SIG-M5 treated with dmso at 0.1 percent for 504 hours (cell line): ENCODE results near the gene MYO1H.

Experiments
- DNase-seq: peaks from one replicate; lab custom pipeline; 2025; ENCODE audit not compliant: unreplicated experiment; lab: John Stamatoyannopoulos, UW

Gene MYO1H

DNA sequence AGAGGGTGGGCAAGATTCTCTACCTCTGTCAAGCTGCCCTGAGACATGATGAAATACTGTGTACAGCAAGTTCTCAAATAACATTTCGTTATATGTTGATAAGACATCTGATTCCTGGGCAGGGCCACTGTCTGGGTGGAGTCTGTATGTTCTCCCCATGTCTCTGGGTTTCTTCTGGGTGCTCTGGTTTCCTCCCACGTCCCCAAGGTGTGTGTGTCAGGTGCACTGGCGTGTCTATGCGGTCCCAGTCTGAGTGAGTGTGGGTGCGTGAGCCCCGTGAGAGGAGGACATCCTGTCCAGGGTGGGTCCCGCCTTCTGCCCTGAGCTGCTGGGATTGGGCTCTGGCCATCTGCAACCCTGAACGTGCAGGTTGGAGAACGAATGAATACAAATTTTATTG lies 99.8 kb downstream of the MYO1H start:
- no peak for DNase-seq

DNA sequence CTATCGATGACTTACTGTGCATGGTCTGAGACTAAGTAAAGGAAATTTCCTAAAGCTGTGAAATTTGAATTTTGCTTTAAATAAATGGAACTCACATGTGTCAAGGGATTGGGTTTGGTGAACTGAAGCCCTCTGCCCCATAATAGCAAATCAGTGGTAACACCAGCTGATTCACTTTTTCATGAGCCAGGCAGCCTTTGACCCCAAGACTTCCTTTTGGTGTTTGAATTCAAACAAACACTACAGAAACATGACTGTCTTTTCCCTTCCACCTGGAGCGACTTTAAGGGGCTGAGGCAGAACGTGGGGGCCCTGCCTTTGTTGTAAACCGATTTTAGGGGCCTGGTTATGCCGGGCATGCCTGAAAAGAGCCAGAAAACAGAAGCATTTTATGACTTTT lies 100.6 kb downstream of the MYO1H start:
- DNase-seq = no peak

DNA sequence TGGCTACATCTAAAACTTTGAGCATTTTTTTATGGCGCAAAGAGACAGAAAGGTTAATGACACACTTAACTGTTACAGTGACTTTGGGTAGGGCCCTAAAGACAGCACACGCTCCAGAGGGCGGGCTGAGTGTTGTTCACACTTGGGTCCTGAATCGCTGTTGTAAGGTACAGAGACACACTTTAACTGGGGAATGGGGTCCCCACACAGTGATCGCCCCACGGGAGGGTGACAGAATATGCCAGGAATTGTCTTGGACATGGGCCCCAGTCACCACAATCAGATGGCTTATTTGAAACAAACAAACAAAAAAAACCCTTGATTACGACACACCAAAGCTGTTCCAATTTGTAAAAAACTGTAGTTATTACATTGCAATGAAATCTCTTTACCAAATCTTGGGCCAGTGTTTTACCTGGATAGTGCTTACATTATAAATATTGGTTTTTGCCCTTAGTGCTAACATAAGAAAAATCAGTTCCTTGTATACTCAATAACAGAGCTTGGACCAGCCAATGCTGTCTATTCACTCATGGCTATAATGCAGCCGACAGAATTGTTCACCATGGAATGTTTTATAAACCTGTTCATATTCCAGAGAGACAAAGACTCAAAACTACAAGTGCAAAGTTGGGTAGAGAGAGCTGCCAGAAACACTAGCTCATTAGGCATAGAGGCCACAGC lies 101.1 kb downstream of the MYO1H start:
- no peak for DNase-seq

DNA sequence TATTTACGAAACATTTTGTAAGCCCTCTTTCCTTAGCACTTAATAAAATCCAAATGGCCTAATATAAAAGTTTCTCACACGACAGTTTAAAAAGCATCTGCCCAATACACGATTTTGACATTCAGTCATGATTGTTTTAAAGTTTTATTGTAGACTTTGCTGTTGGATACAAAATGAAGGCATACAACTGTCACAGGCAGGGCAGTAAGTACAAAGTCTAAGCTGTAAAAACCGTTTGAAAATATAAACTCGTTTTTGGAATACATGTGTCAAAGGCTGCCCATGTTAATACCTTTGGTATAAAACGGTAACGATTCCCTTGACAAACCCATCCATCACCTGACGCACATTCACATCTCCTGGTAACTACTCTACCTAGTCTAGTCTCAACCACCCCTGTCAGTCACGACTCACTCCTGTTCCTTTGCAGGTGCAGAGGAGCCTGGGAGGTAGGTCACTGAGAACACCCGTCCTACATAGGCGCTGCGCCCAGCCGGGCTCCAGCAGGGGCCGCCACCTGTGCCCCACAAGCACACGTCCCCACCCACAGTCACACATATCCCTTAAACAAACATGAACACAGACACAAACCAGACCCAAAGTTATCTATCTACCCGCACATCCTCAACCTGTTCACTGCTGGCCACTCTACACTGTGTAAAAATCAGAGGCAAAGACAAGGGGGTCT lies 102.3 kb downstream of the MYO1H start:
- DNase-seq = no peak

DNA sequence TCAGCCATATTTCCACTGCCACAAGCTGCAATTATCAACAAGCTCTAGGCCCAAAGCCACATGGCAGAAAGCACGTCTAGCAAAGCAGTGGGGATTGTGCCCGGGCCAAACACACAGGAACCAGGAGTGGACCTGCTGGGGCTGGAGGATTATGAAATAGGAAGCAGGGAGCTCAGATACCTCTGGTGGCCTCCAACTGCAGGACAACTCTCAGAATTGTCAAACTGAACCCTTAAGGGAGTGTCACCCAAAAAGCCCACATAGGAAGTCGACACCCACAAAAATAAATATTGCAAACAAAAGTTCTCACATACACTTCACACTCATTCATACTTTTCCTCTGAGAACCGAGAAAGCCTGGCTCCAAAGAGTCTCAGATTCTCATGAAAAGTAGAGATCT lies 103.3 kb downstream of the MYO1H start:
- DNase-seq = no peak

DNA sequence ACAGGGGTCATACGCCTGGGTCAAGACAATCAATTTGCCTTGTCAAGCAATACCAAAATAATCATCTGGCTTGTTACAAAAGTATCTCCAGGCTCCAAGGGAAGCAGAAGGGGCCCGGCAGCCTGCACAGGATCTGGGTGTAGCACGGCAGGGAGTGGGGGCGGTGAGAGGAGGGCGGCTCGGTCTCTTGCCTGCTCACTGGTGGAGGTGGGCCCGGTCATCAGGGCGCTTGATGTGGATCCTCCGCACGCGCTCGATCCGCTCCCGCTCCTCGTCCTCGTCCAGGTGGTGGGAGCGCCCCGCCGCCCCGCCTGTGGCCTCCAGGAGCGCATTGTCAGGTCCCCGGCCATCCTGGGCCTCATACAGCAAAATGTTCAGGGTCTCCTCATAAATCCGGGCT lies 103.7 kb downstream of the MYO1H start:
- DNase-seq = no peak

DNA sequence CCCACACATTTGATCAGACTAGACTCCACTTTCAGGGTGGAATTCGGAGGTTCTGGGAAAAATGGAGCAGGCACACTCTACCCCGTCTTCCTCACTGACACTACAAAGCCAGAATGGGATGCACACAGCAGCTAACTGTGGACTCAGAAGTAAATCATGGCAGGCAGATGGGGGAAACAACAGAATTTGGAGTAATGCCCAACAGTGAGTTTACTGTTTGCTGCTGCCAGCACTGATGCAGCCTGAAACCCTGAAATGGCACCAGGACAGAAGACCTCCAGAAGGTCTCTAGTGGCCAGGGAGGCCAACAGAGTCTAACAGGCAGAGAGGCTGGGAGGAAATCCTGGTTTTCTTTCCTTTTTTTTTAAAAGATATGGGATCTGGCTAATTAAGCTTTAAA lies 104.8 kb downstream of the MYO1H start:
- no peak for DNase-seq

DNA sequence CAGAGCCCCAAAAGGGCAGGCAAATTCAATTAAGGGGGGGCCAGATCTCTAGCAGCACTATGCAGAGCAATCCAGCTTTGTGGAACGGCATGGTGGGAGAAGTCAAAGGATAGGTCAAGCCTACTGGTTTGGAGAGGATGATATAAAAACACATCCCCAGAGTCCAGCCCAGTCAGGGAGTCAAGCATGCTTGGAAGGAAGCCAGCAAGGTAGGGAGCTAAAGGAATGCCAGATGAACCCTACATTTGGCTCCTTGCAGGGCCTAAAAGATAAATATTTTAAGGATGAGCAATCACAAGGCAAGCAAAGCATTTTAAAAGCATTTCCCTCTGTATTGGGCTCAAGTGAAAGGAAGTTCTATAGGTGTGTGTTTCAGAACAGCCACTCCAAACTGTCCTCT lies 108.0 kb downstream of the MYO1H start:
- no peak for DNase-seq

DNA sequence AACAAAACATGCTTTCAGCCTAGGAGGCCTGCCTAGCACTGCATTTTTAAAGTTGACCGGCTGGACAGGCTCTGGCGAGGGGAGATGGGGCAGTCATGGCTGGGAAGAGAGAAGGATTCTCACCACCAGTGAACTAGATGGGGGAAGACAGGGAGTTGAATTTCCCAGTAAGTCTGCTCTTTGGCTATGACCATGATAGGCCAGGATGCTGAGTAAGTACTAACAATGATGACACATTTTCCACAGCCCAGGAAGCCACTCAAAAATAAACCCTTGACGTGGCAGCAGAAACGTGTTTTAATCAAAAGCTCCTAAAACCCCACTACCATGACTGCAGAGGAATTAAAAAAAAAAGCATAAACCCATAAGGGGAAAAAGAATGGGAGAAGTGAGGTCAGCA lies 110.4 kb downstream of the MYO1H start:
- DNase-seq = no peak

DNA sequence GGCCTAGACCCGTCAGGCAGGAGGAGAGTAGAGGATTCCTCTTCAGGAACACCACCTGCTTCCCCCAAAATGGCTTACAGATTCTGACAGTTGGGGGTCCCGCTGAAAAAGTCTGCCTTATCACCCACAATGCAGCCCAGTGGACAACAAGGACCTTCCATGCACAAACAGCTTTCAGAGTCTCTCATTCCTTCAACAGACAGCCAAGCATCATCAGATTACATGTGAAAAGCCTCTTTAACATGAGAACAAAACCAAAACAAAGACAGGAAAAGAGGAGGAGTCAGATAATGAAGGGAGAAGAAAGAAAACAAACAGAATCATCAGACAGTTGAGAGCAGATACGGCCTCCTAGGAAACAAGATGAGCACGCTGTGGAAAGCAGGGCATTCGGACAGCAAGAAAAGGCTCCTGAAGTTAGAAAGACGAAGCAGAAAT lies 111.1 kb downstream of the MYO1H start:
- DNase-seq = no peak

DNA sequence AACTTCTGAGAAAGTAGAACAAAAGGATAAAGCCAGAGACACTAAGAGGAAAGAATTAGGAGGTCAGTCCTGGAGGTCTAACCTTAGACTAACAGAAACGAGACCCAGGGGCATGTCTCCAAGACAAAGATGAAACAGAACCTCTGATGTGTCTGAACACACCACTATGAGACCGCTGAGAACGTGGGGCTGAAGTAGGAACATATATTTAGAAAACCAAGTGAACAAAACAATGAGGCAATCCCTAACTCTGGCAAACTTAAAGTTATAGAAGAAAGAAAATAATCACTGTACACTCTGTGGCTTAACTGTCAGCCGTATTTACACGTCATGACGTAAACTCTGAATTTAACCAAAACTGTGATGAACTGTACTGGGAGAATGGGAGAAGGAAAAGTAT lies 111.5 kb downstream of the MYO1H start:
- DNase-seq = no peak

DNA sequence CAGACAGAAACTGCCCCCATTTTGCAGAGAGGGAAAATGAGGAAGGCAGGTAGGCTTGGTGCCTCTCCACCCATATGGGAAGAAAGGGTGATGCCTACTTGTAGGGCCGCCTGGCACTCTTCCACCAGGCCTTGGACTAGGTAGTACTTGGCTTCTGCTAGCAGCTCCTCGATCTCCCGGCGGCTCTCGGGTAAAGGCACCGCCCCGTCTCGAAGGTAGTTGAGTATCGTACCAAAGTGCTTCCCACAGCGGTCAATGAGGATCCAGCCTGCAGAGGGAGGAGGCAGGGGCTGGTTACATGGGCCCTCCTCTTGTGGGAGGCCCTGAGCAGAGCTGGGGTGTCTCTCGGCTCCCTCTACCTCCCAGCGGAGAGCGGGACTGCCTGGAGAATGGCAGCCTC lies 112.8 kb downstream of the MYO1H start:
- no peak for DNase-seq

DNA sequence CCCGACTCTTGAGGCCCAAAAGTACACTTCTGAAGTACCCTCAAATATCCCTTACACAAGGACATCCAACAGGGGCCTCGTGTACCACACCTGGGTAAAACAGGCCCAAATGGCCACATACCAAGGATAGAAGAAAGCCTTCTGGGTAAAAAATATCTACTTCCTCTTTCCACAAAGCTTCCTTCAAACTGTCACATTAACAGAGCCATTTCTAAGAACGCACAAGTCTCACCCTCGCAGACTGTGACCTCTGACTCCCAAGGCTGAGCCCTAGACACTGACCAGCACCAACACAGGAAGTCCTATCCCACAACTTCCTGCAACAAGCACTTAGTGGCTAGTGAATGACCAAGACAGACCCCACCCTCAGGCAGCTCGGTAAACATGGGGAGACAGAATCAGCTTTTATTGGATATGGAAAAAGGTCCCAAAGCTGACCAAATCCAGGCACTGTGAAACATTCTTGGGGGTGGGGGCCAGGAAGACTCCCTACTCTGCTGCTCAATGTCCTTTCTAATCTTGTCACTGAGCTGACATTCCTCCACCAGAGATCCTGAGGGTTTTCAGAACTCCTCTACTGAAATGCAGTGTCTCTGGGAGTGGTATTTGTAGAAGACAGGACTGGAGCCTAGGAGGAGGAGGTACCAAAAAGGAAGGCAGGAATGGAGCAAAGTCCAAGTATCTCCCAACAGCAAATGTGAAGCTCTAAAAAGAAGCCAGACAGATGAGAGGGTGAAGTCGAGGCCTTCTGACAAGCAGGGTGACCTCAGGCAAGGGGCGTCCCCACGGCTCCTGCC lies 113.5 kb downstream of the MYO1H start:
- DNase-seq = peak; percentile 59

DNA sequence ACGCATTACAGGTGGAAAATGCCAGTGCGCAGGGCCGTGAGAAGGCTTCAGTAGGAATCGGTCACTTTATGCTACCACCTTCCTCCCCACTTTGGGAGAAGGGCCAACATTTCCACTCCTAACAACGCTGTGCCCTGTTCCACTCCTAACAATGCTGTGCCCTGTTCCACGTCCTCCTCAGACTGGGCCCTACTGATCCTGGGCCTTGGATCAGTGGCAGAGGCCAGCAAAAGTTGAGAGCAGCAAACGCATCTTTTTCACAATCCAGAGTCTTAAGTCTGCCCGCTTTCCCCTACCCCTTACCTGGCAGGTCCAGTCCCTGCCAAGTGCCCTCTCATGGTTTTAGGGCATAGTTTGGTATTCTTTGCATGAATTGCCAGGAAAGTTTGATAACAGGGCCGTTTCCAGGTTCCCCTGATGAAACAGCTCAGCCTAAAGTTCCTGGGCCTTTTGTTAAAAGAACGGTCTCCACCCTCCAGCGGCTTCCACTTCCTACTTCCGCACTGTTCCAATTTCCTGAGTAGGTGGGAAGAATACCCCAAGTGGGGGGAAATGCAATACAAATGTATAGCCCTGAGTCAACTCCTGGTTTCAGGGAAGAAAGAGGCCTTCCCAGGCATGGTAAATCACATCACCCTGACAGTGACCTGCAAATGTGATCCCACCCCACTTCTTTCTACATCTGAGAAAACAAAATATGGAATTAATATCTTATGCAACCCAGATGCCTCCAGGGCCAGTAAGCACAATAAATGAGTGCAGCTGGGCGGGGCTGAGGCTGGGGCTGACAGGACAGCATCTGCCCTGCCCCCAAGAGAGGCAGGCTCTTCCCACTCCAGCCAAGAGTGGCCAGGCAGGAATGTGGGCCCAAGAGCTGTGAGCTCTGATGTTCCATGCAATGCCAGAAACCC lies 114.4 kb downstream of the MYO1H start:
- peak; percentile 47 for DNase-seq

DNA sequence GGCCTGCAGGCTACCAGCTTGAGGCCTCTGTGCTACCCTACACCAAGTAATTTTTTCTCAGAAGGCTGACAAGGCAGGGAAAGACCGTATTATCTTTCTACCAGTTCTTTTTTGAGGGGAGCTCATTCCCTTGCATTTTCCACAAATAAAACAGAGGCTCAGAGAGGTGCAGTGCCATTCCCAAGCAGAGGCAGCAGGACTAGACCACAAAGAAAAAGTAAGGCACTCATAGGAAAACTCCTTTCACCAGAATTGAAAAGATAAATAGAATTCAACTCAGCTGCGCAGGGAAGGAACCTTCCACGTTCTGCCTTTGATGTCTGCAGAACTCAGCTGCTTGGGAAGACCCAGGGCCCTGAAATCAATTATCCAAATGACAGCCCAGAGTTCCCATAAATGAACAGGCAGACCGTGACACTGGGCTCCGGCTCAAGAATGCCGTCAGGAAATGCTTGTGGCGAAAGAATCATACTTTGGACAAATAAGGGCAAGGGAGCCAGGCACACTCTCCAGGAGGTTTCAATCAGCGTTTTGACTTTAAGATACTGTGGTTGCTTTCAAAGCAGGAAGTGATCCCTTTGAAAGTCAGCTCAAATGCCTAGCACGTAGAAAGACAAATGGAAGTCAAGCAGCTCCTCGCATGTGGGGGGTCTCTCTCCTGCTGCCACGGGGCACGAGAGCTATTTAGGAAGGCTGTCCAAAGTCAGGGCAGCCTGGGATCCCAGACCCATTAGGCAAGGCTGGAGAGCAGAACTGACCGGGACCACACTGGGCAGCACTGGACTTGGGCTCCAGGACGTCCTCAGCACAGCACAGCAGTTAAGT lies 115.4 kb downstream of the MYO1H start:
- peak; percentile 46 for DNase-seq

DNA sequence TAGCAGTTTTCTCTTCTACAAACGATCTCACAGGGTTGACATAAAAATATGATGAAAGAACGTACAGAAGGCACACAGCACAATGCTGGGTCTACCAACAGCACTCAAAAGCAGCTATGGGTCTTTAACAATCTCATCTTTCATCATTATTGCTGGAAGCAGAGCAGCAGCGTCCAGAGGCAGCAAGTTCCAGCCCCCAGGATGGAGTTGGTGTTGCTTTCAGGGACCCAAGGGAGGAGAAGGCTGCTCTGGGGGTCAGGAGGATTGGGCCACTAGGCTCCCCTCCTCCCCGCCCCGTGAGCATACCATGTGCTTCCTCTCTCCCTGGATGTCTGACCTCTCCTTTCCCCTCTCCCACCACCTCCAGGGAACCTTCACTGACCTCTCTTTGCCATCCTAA lies 116.1 kb downstream of the MYO1H start:
- no peak for DNase-seq

DNA sequence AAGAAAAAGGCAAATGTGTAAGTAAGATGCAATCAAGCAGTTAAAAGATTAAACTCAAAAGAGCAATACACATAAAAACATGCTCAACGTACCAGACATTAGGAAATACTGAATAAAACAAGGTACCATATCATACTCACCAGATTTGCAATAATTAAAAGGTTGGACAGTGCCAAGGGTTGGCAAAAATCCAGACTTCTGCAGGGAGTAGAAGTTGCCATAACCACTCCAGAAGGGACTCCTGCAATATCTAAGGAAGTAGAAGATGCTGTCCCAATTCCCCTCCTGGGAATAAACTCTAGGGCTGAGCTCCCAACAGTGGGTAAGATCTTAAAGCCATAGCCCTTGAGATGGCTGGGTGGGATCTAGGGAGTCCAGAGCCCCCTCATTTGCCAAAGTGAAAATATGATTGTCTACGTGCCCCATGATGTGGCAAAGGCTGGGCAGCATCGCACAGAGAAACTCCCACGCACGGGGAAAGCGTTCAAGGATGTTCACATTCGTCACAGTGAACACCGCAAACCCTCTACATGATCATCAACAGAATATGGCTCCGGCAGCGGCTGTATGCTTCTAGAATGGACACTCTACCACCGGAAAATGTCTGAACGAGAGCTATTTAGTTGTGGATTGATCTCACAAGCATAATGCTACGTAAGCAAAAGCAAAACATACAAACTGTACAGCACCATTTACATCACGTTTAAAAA lies 117.1 kb downstream of the MYO1H start:
- no peak for DNase-seq

DNA sequence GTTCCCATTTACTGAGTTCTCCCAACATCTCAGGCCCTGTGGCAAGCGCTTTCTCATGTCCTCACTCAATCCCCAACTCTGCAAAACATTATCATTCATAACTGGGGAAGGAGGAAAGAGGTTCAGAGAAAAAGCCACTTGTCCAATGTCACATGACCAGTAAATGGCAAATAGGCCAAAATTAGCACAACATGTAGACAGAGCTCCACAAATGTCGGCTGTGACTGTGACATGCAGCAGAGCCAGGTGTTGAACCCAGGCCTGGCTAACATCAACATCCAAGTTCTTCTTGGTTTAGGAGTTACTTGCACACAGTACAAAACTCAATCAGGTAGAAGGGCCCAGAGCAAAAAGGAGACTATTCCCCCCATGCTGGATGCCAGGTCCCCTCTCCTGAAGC lies 118.6 kb downstream of the MYO1H start:
- no peak for DNase-seq

DNA sequence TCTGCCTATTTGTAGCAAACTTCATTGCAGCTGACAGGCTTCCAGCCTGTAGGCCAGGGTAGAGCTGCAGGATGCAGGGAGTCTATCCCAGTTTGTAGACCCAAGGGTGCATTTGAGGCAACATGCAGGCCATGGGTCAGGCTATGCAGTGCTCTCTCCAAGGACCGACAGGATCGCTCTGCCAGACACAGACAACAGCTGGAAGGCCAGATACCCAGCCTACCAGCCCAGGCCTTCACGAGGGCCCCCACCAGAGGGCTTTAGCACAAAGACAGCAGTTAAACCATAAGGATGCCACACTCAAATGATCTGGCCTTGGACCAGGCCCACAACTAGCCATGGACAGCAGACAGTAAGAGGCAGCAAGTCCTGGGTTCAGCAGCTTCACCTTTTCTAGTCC lies 119.1 kb downstream of the MYO1H start:
- no peak for DNase-seq
